ENCODE data around the gene PLAGL2.
A peak's percentile ranks its signal among the peaks of the same experiment; 100 is the strongest.

Gene PLAGL2

DNA sequence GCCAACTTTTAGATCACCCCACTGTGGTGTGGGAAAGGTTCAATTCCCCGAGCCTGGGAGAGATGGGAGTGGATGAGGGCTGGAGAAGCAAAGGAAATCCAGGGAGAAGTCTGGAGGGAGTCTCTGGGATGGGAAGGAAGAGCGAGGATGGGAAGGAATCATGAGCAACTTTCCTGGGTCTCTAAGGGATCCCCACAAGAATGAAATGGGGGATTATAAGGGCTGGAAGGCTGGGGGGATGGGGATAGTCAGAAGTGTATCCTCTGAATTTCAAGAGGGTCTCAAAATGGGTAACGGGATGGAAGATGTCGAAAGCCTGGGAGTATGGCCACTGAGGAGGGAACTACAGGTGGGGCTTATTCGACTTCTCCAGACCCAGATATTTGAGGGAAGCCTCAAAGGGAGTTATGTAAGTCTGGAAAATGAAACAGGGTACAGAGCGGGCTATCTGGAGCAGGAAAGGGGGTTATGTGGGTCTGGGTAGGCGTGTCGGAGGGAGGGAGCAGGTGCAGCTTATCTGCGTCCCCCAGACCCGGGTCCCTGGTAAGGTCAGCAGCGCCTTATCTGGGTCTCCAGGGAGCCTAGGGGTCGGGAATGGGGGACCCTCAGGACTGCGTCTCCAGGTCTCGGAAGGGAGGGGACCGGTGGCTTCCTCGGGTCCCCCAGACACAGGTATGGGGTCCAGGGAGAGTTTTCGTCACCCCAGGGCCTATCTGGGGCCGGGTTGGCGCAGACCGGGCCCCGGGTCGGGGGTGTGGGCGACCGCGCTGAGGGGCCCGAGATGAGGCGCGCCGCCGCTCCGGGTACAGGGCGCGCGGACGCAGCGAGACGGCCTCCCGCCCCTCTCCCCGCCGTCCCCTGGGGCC, 550 bp downstream of the PLAGL2 start:
- Histone ChIP-seq H3K4me3 (ENCODE audit: insufficient read length, low read depth) (peak overlapping the region; percentile 89), H3K27me3 (ENCODE audit: insufficient read depth, insufficient read length) (no peaks in the 10 kb centered on the region), H3K9ac (ENCODE audit: insufficient read length, low read depth) (peak overlapping the region; percentile 94), H3K9me3 (ENCODE audit: insufficient read depth, low read length) (no peaks in the 10 kb centered on the region), H3K36me3 (ENCODE audit: insufficient read depth, insufficient read length, low read length) (peaks cover 63% of the 10 kb centered on the region), H3K4me1 (ENCODE audit: insufficient read depth, insufficient read length) (peaks cover 2% of the 10 kb centered on the region)
- TF ChIP-seq YY1 (IDR thresholded peaks at IDR 0.05; ENCODE audit: insufficient read depth, insufficient read length) (no peak), ZNF274 (IDR thresholded peaks at IDR 0.05; ENCODE audit: low read depth, low read length) (no peak), SUZ12 (IDR thresholded peaks at IDR 0.05; ENCODE audit: extremely low read depth, insufficient read depth, insufficient read length) (no peak)
- no peak for DNase-seq (ENCODE audit: low read depth, low spot score)

DNA sequence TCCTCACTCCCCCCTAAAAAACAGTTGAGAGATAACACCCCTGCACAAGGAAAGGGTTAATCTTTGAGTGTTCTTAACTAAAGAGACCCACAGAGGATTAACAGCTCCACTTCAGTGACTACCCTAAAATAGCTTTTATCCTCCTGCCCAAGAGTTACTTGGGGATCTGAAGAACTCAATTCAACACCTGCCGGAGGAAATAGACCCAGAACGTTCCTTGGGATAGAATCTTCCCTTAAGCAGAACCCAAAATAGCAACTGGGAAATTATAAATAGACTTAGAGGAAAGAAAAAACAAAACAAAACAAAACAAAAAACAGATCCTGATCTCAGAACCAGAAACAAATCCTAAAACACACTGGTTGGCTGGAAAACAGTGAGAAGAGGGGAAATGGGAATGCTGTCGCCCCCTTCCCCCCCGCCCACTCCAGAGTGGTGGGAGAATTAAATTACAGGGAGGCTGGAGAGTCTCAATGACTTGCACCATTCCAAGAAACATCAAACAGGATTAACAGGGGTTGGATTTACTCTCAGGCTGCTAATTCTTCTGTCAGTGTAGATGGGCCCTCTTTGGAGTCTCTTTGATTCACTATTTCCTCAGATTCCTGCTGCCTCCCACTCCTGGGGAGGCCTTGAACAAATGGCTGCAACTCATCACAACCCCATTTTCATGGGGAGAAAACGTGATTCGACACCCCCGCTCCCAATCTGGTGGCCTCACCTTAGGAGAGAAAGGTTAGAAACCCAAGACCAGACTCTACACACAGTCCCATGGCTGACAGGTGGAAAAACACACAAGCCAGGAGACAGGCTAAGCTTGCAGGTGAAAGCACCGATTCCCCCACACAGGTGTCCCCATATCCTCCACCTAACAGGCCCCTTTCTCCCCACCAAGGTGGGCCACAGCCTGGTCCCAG, 1.4 kb downstream of the PLAGL2 start:
- no peaks in the 10 kb centered on the region for H3K27me3 ChIP-seq (ENCODE audit: insufficient read depth, insufficient read length)
- peaks cover 2% of the 10 kb centered on the region for H3K4me1 ChIP-seq (ENCODE audit: insufficient read depth, insufficient read length)
- no peak for DNase-seq (ENCODE audit: low read depth, low spot score)
- TF ChIP-seq ZNF274 (IDR thresholded peaks at IDR 0.05; ENCODE audit: low read depth, low read length): no peak
- TF ChIP-seq SUZ12 (IDR thresholded peaks at IDR 0.05; ENCODE audit: extremely low read depth, insufficient read depth, insufficient read length): no peak
- TF ChIP-seq YY1 (IDR thresholded peaks at IDR 0.05; ENCODE audit: insufficient read depth, insufficient read length): no peak
- peak overlapping the region; percentile 89 for H3K4me3 ChIP-seq (ENCODE audit: insufficient read length, low read depth)
- no peaks in the 10 kb centered on the region for H3K9me3 ChIP-seq (ENCODE audit: insufficient read depth, low read length)
- H3K9ac ChIP-seq (ENCODE audit: insufficient read length, low read depth): peak overlapping the region; percentile 94
- H3K36me3 ChIP-seq (ENCODE audit: insufficient read depth, insufficient read length, low read length): peaks cover 65% of the 10 kb centered on the region

GRCh38 chr20:32205110-32205842, 2.3 kb downstream of the PLAGL2 start:
- Histone ChIP-seq H3K4me1 (ENCODE audit: insufficient read depth, insufficient read length) (peaks cover 2% of the 10 kb centered on the region), H3K36me3 (ENCODE audit: insufficient read depth, insufficient read length, low read length) (peaks cover 63% of the 10 kb centered on the region), H3K4me3 (ENCODE audit: insufficient read length, low read depth) (no peak overlapping the region), H3K27me3 (ENCODE audit: insufficient read depth, insufficient read length) (no peaks in the 10 kb centered on the region), H3K9me3 (ENCODE audit: insufficient read depth, low read length) (no peaks in the 10 kb centered on the region), H3K9ac (ENCODE audit: insufficient read length, low read depth) (peak overlapping the region; percentile 6)
- DNase-seq (ENCODE audit: low read depth, low spot score): no peak
- TF ChIP-seq ZNF274 (IDR thresholded peaks at IDR 0.05; ENCODE audit: low read depth, low read length) (no peak), SUZ12 (IDR thresholded peaks at IDR 0.05; ENCODE audit: extremely low read depth, insufficient read depth, insufficient read length) (no peak), YY1 (IDR thresholded peaks at IDR 0.05; ENCODE audit: insufficient read depth, insufficient read length) (no peak)

GRCh38 chr20:32204205-32205109, 3.1 kb downstream of the PLAGL2 start:
- Histone ChIP-seq H3K27me3 (ENCODE audit: insufficient read depth, insufficient read length) (no peaks in the 10 kb centered on the region), H3K4me1 (ENCODE audit: insufficient read depth, insufficient read length) (peaks cover 2% of the 10 kb centered on the region), H3K4me3 (ENCODE audit: insufficient read length, low read depth) (no peak overlapping the region), H3K9me3 (ENCODE audit: insufficient read depth, low read length) (no peaks in the 10 kb centered on the region), H3K36me3 (ENCODE audit: insufficient read depth, insufficient read length, low read length) (peaks cover 61% of the 10 kb centered on the region), H3K9ac (ENCODE audit: insufficient read length, low read depth) (no peak overlapping the region)
- no peak for DNase-seq (ENCODE audit: low read depth, low spot score)
- TF ChIP-seq YY1 (IDR thresholded peaks at IDR 0.05; ENCODE audit: insufficient read depth, insufficient read length) (no peak), SUZ12 (IDR thresholded peaks at IDR 0.05; ENCODE audit: extremely low read depth, insufficient read depth, insufficient read length) (no peak), ZNF274 (IDR thresholded peaks at IDR 0.05; ENCODE audit: low read depth, low read length) (no peak)

GRCh38 chr20:32203356-32204204, 4.0 kb downstream of the PLAGL2 start:
- Histone ChIP-seq H3K9me3 (ENCODE audit: insufficient read depth, low read length) (no peaks in the 10 kb centered on the region), H3K4me3 (ENCODE audit: insufficient read length, low read depth) (no peak overlapping the region), H3K4me1 (ENCODE audit: insufficient read depth, insufficient read length) (peaks cover 2% of the 10 kb centered on the region), H3K27me3 (ENCODE audit: insufficient read depth, insufficient read length) (no peaks in the 10 kb centered on the region), H3K36me3 (ENCODE audit: insufficient read depth, insufficient read length, low read length) (peaks cover 62% of the 10 kb centered on the region), H3K9ac (ENCODE audit: insufficient read length, low read depth) (no peak overlapping the region)
- no peak for TF ChIP-seq ZNF274 (IDR thresholded peaks at IDR 0.05; ENCODE audit: low read depth, low read length)
- no peak for TF ChIP-seq YY1 (IDR thresholded peaks at IDR 0.05; ENCODE audit: insufficient read depth, insufficient read length)
- no peak for TF ChIP-seq SUZ12 (IDR thresholded peaks at IDR 0.05; ENCODE audit: extremely low read depth, insufficient read depth, insufficient read length)
- no peak for DNase-seq (ENCODE audit: low read depth, low spot score)

Data from NT2/D1 (cell line).